HepG2 (cell line): ENCODE measurements around the gene ZNF683. TPM values are rescaled to one million over a fixed set of nuclear protein-coding genes. Genes with fewer than 3 reads are reported as not detected.

ENCODE experiments used
- ATAC-seq: fragments of 200-7000 bp; cut with Tn5 transposase; 3 replicates; pipeline ENCODE4 v1.9.1; 2020; ENCODE audit warnings: mild to moderate bottlenecking, moderate library complexity
- BruUV-seq: library from RNA; stranded (reverse); fragments of 400-500 nt; replicated peaks from 2 replicates; lab custom pipeline; 2021; lab: Mats Ljungman, UMichigan
- CTCF ChIA-PET: fragments of 300-600 bp; formaldehyde crosslinking; extraction: SDS; loops from one replicate; lab custom pipeline; 2021; ENCODE audit warnings: low total read pairs, inconsistent platforms, low intra/inter-chr PET ratio; lab: Yijun Ruan, JAX
- POLR2A ChIA-PET: fragments of 350-600 bp; sonication (Branson Sonifier 250); formaldehyde crosslinking; loops from one replicate; lab custom pipeline; 2020; ENCODE audit warnings: antibody characterized with exemption, inconsistent platforms; lab: Yijun Ruan, JAX
- DNase-seq: peaks from one replicate; pipeline ENCODE4 v3.0.0-alpha.2; 2015; ENCODE audit warnings: low spot score
- FAIRE-seq: peaks from 3 replicates; lab custom pipeline; 2011; peaks lifted over from hg19 to GRCh38; lab: Jason Lieb, UNC
- H2AFZ ChIP-seq: one replicate; pipeline ENCODE4 v1.6.1; 2011; ENCODE audit warnings: low read length, inconsistent platforms
- H3K27ac ChIP-seq: fragments of 300-600 bp; 3 replicates; pipeline ENCODE4 v1.8.0; 2011; ENCODE audit warnings: mixed run types, mild to moderate bottlenecking, mixed read lengths, low read length, inconsistent platforms; ENCODE audit not compliant: insufficient read depth; ENCODE audit errors: extremely low read length
- H3K27me3 ChIP-seq, 2 experiments: fragments of 200-600 bp in 1 of 2; 2 replicates in 1 of 2; 3 replicates in 1 of 2; pipeline versions ENCODE4 v1.6.0 to v1.8.0; 2011; ENCODE audit warnings: low read length in 2 of 2, mild to moderate bottlenecking in 2 of 2, moderate library complexity in 2 of 2, inconsistent platforms in 1 of 2; ENCODE audit not compliant: insufficient read depth in 2 of 2, control insufficient read depth in 1 of 2
- H3K36me3 ChIP-seq, 2 experiments: fragments of 200-600 bp in 1 of 2; replicated peaks in 1 of 2; 2 replicates in 1 of 2; 3 replicates in 1 of 2; pipeline versions ENCODE4 v1.5.1 to v1.8.0; 2011; ENCODE audit warnings: low read length in 2 of 2, inconsistent platforms in 1 of 2; ENCODE audit not compliant: insufficient read depth in 2 of 2, control insufficient read depth in 1 of 2
- H3K4me1 ChIP-seq: 2 replicates; pipeline ENCODE4 v1.5.1; 2012; ENCODE audit warnings: low read length, inconsistent platforms; ENCODE audit not compliant: insufficient read depth
- H3K4me2 ChIP-seq: 2 replicates; pipeline ENCODE4 v1.6.0; 2011; ENCODE audit warnings: low read depth, low read length, inconsistent platforms
- H3K4me3 ChIP-seq, 3 experiments: fragments of 200-600 bp in 1 of 3; sonication (generic), shearing (Covaris generic) in 1 of 3; replicated peaks in 1 of 3; 2 replicates each; pipeline ENCODE4 v1.5.1; 2011 to 2016; ENCODE audit warnings: low read length in 3 of 3, inconsistent platforms in 2 of 3, low read depth in 2 of 3, mild to moderate bottlenecking in 2 of 3, control low read depth in 1 of 3, mixed read lengths in 1 of 3; ENCODE audit not compliant: insufficient read depth in 1 of 3
- H3K79me2 ChIP-seq: one replicate; pipeline ENCODE4 v1.6.1; 2011; ENCODE audit warnings: low read length, inconsistent platforms; ENCODE audit not compliant: insufficient read depth
- H3K9ac ChIP-seq: 2 replicates; pipeline ENCODE4 v1.6.0; 2011; ENCODE audit warnings: mild to moderate bottlenecking, low read depth, low read length, inconsistent platforms; ENCODE audit not compliant: insufficient read depth
- H3K9me3 ChIP-seq: 2 replicates; pipeline ENCODE4 v1.5.1; 2012; ENCODE audit warnings: mild to moderate bottlenecking, low read length
- H4K20me1 ChIP-seq: 2 replicates; pipeline ENCODE4 v1.6.0; 2011; ENCODE audit warnings: inconsistent platforms, mild to moderate bottlenecking, low read length, moderate library complexity; ENCODE audit not compliant: insufficient read depth
- ATAD3A ChIP-seq: sonication (generic); formaldehyde crosslinking; IDR thresholded peaks from 2 replicates; pipeline ENCODE4 v1.4.0; 2020; ENCODE audit warnings: missing genetic modification reagents
- CTCF ChIP-seq: sonication (generic); formaldehyde crosslinking; IDR thresholded peaks from 2 replicates; pipeline ENCODE4 v1.5.0; 2020; ENCODE audit warnings: mild to moderate bottlenecking, missing genetic modification reagents, moderate library complexity
- HDAC1 ChIP-seq: sonication (generic); formaldehyde crosslinking; IDR thresholded peaks from 2 replicates; pipeline ENCODE4 v1.5.1; 2020; ENCODE audit warnings: mild to moderate bottlenecking, missing genetic modification reagents
- HOMEZ ChIP-seq: IDR thresholded peaks from 2 replicates; pipeline ENCODE4 v1.6.1; 2016; ENCODE audit warnings: low read depth
- YY1 ChIP-seq: IDR thresholded peaks from 2 replicates; pipeline ENCODE4 v1.6.1; 2011; ENCODE audit warnings: low read length, low read depth, moderate library complexity, mild to moderate bottlenecking; ENCODE audit not compliant: insufficient read depth, insufficient replicate concordance
- WGBS: methylation state at CpG from one replicate; pipeline ENCODE4 v1.1.6; 2017; ENCODE audit warnings: low lambda C conversion rate; 5-methylcytosine and 5-hydroxymethylcytosine counted together
- in situ Hi-C: cut with HindIII; loops from 2 replicates; pipeline ENCODE4 v1.10.0; 2017; ENCODE audit warnings: low pct_unique_long_range_greater_than_20kb; ENCODE audit not compliant: extremely low pct_ligation_motif_present
- intact Hi-C: fragments of 100-400 bp; cut with micrococcal nuclease; formaldehyde crosslinking; loops from one replicate; pipeline ENCODE4 v1.10.0; 2022; ENCODE audit not compliant: unreplicated experiment
- polyA plus RNA-seq, 8 experiments: library from polyadenylated mRNA; depleted of rRNA in 3 of 8; stranded (reverse) in 7 of 8; unstranded in 1 of 8; fragments of >200 nt; fragmentation: Illumina TruSeq in 4 of 8; extraction: Trizol in 4 of 8; gene quantifications; 2 replicates each; pipeline versions ENCODE4 v1.2.1 to v1.2.3, GENCODE V29; 2011 to 2016; ENCODE audit warnings: low read depth in 4 of 8, missing spikeins in 1 of 8, mixed read lengths in 1 of 8; ENCODE audit not compliant: insufficient read depth in 1 of 8
- total RNA-seq, 5 experiments: library from RNA; depleted of rRNA; stranded (reverse); fragments of >200 nt; fragmentation: Illumina TruSeq; extraction: Trizol; gene quantifications; 2 replicates each; pipeline ENCODE4 v1.2.3, GENCODE V29; 2016; ENCODE audit warnings: low read depth in 1 of 5
- TF ChIP-seq, protein P1 (sequence below): IDR thresholded peaks from 2 replicates; pipeline ENCODE4 v1.6.1; 2016; ENCODE audit warnings: low read depth, missing genetic modification reagents, missing compliant biosample characterization

The ZNF683 gene
- total and polyA plus RNA-seq, 2 of the 13 experiments (the other 11 are each of a cell fraction or from before 2014, with no cell fraction given), result not detected

DNA sequence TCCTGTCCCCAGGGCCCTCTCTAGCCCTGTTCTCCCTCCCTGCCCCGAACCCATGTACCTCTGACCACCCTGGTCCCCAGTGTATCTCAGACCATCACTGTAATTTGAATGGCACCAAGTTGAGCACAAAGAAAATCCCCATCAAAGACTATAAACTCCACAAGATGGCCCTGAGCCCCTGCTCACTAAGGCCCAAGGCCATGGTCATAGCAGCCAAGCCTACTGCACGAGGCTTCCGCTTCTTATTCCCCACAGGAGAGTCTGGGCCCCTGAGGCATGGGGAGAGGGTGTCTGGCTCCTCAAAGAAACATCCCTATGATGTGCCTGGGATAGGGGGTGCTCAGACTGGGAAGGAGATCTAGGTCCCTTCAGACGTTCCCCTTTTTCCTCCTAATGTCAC, 4.5 kb downstream of the ZNF683 start:
- Histone ChIP-seq H3K9ac (no peak overlapping the region), H3K9me3 (no peaks in the 10 kb centered on the region), H3K4me3 (no peak overlapping the region), H4K20me1 (no peaks in the 10 kb centered on the region), H3K4me1 (peaks cover 25% of the 10 kb centered on the region), H3K79me2 (no peaks in the 10 kb centered on the region), H3K36me3 (no peaks in the 10 kb centered on the region; a peak in 1 of 5 replicates), H2AFZ (no peak overlapping the region), H3K4me2 (no peak overlapping the region), H3K27me3 (peaks cover 3 to 7% of the 10 kb centered on the region in 2 experiments; a peak in 2 of 5 replicates), H3K27ac (no peak overlapping the region)
- POLR2A ChIA-PET, result no interaction called here
- WGBS, result 4% methylated on average over 4 of the region's 4 CpGs
- no peak for FAIRE-seq
- no peak for ATAC-seq
- CTCF ChIA-PET, result no interaction called here
- intact Hi-C loops, result no loop called here
- TF ChIP-seq, protein P1, sequence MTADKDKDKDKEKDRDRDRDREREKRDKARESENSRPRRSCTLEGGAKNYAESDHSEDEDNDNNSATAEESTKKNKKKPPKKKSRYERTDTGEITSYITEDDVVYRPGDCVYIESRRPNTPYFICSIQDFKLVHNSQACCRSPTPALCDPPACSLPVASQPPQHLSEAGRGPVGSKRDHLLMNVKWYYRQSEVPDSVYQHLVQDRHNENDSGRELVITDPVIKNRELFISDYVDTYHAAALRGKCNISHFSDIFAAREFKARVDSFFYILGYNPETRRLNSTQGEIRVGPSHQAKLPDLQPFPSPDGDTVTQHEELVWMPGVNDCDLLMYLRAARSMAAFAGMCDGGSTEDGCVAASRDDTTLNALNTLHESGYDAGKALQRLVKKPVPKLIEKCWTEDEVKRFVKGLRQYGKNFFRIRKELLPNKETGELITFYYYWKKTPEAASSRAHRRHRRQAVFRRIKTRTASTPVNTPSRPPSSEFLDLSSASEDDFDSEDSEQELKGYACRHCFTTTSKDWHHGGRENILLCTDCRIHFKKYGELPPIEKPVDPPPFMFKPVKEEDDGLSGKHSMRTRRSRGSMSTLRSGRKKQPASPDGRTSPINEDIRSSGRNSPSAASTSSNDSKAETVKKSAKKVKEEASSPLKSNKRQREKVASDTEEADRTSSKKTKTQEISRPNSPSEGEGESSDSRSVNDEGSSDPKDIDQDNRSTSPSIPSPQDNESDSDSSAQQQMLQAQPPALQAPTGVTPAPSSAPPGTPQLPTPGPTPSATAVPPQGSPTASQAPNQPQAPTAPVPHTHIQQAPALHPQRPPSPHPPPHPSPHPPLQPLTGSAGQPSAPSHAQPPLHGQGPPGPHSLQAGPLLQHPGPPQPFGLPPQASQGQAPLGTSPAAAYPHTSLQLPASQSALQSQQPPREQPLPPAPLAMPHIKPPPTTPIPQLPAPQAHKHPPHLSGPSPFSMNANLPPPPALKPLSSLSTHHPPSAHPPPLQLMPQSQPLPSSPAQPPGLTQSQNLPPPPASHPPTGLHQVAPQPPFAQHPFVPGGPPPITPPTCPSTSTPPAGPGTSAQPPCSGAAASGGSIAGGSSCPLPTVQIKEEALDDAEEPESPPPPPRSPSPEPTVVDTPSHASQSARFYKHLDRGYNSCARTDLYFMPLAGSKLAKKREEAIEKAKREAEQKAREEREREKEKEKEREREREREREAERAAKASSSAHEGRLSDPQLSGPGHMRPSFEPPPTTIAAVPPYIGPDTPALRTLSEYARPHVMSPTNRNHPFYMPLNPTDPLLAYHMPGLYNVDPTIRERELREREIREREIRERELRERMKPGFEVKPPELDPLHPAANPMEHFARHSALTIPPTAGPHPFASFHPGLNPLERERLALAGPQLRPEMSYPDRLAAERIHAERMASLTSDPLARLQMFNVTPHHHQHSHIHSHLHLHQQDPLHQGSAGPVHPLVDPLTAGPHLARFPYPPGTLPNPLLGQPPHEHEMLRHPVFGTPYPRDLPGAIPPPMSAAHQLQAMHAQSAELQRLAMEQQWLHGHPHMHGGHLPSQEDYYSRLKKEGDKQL (CRISPR knock-in tag), result no peak
- TF ChIP-seq ATAD3A (CRISPR knock-in tag), result no peak
- no peak for TF ChIP-seq YY1
- no peak for TF ChIP-seq HOMEZ
- no peak for TF ChIP-seq HDAC1 (CRISPR knock-in tag)
- peak; percentile 19; the same call in 1 of the 2 replicates for TF ChIP-seq CTCF (CRISPR knock-in tag)
- in situ Hi-C loops, result no loop called here
- BruUV-seq, result no TSS peak
- DNase-seq, result no peak
